Hepatocyte (in vitro differentiated cells): Measurements from ENCODE around the gene GSC2. TPM values are rescaled to one million over a fixed set of nuclear protein-coding genes. Genes with fewer than 3 reads are reported as not detected.
"Not testable (repeated sequence)": the region's sequence is repeated elsewhere in the genome, so short reads cannot be mapped to it uniquely, and the experiment has no call there.

Experiments
- DNase-seq: peaks from one replicate; pipeline ENCODE4 v3.0.0-alpha.2; 2016; ENCODE audit warnings: low spot score
- H2AFZ ChIP-seq: fragments of 200-600 bp; sonication (generic); 2 replicates; pipeline ENCODE4 v1.6.0; 2016; ENCODE audit warnings: antibody characterized with exemption, mild to moderate bottlenecking
- H3K27ac ChIP-seq: fragments of 200-600 bp; sonication (generic); 2 replicates; pipeline ENCODE4 v1.5.1; 2016; ENCODE audit warnings: mild to moderate bottlenecking
- H3K27me3 ChIP-seq: fragments of 200-600 bp; sonication (generic); 2 replicates; pipeline ENCODE4 v1.6.1; 2016
- H3K36me3 ChIP-seq: fragments of 200-600 bp; sonication (generic); replicated peaks from 2 replicates; pipeline ENCODE4 v1.5.1; 2016; ENCODE audit warnings: low read depth; ENCODE audit not compliant: insufficient read depth
- H3K4me1 ChIP-seq: fragments of 200-600 bp; sonication (generic); 2 replicates; pipeline ENCODE4 v1.5.1; 2016; ENCODE audit warnings: mild to moderate bottlenecking, moderate library complexity; ENCODE audit not compliant: insufficient read depth
- H3K4me2 ChIP-seq: fragments of 200-600 bp; sonication (generic); 2 replicates; pipeline ENCODE4 v1.6.0; 2016
- H3K4me3 ChIP-seq: fragments of 200-600 bp; sonication (generic); 2 replicates; pipeline ENCODE4 v1.5.1; 2016; ENCODE audit warnings: mild to moderate bottlenecking
- H3K79me2 ChIP-seq: fragments of 200-600 bp; sonication (generic); 2 replicates; pipeline ENCODE4 v1.6.0; 2017; ENCODE audit warnings: mild to moderate bottlenecking
- H3K9me2 ChIP-seq: fragments of 200-600 bp; sonication (generic); replicated peaks from 2 replicates; pipeline ENCODE4 v1.6.0; 2017; ENCODE audit warnings: mild to moderate bottlenecking; ENCODE audit not compliant: insufficient read depth
- H3K9me3 ChIP-seq: fragments of 200-600 bp; sonication (generic); 2 replicates; pipeline ENCODE4 v1.5.1; 2016; ENCODE audit warnings: low read depth, mild to moderate bottlenecking
- H4K20me1 ChIP-seq: fragments of 200-600 bp; sonication (generic); 2 replicates; pipeline ENCODE4 v1.6.0; 2016; ENCODE audit warnings: mild to moderate bottlenecking; ENCODE audit not compliant: insufficient read depth, poor library complexity, severe bottlenecking
- CTCF ChIP-seq: fragments of 200-600 bp; sonication (generic); IDR thresholded peaks from 2 replicates; pipeline ENCODE4 v1.5.1; 2016; ENCODE audit warnings: antibody characterized with exemption, mild to moderate bottlenecking; ENCODE audit not compliant: poor library complexity
- EZH2 ChIP-seq: fragments of 200-600 bp; sonication (generic); IDR thresholded peaks from 2 replicates; pipeline ENCODE4 v1.6.1; 2016; ENCODE audit warnings: antibody characterized with exemption, mild to moderate bottlenecking, borderline replicate concordance
- EZH2phosphoT487 ChIP-seq: fragments of 200-600 bp; sonication (generic); IDR thresholded peaks from one replicate; pipeline ENCODE4 v1.6.1; 2018; ENCODE audit warnings: antibody characterized with exemption, mild to moderate bottlenecking, low read depth, moderate library complexity; ENCODE audit not compliant: unreplicated experiment, severe bottlenecking
- WGBS: methylation state at CpG from one replicate; pipeline ENCODE4 v1.1.6; 2016; ENCODE audit warnings: low lambda C conversion rate; ENCODE audit errors: missing lambda C conversion rate; 5-methylcytosine and 5-hydroxymethylcytosine counted together
- polyA plus RNA-seq: library from polyadenylated mRNA; unstranded; fragments of >200 nt; fragmentation: Nextera tagmentation; extraction: Ambion mirVana; gene quantifications from 2 replicates; pipeline ENCODE4 v1.2.1, GENCODE V29; 2016
- total RNA-seq: library from RNA; depleted of rRNA; stranded (reverse); fragments of >200 nt; gene quantifications from 2 replicates; pipeline ENCODE4 v1.2.3, GENCODE V29; 2014

GSC2 gene
- total and polyA plus RNA-seq, 2 experiments from 2014 or later, result not detected

DNA sequence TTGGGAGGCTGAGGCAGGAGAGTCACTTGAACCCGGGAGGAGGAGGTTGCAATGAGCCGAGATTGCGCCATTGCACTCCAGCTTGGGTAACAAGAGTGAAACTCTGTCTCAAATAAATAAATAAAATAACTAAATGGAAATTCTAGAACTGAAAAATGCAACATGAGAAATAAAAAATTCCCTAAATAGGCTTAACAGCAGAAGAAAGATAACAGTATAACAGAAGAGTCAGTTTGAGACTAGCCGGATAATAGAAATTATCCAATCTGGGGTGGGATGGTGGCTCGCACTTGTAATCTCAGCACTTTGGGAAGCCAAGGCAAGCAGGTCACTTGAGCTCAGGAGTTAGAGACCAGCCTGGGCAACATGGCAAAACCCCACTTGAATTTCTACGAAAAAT lies 14.3 kb upstream of the GSC2 start:
- no peak for TF ChIP-seq EZH2phosphoT487
- no peak for TF ChIP-seq EZH2
- TF ChIP-seq CTCF, result no peak
- no peaks in the 10 kb centered on the region for H4K20me1 ChIP-seq
- no peaks in the 10 kb centered on the region for H3K4me1 ChIP-seq
- H3K4me2 ChIP-seq, result no peak overlapping the region
- no peaks in the 10 kb centered on the region for H3K9me2 ChIP-seq
- H3K4me3 ChIP-seq, result no peak overlapping the region
- no peaks in the 10 kb centered on the region for H3K36me3 ChIP-seq
- H3K9me3 ChIP-seq, result no peaks in the 10 kb centered on the region
- no peaks in the 10 kb centered on the region for H3K79me2 ChIP-seq
- 91% methylated on average over 6 of the region's 6 CpGs for WGBS
- no peak overlapping the region for H2AFZ ChIP-seq
- DNase-seq, result no peak
- H3K27me3 ChIP-seq, result peaks cover 33% of the 10 kb centered on the region
- no peak overlapping the region for H3K27ac ChIP-seq

DNA sequence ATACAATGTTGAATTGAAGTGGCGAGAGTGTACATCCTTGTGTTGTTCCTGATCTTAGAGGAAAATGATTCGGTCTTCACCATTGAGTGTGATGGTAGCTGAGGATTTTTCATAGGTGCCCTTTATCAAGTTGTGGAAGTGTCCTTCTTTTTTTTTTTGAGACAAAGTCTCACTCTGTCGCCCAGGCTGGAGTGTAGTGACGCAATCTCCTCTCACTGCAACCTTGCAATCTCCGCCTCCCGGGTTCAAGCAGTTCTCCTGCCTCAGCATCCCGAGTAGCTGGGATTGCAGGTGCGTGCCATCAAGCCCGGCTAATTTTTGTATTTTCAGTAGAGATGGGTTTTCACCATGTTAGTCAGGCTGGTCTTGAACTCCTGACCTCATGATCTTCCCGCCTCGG lies 8.6 kb upstream of the GSC2 start:
- H3K36me3 ChIP-seq, result not testable (repeated sequence)

DNA sequence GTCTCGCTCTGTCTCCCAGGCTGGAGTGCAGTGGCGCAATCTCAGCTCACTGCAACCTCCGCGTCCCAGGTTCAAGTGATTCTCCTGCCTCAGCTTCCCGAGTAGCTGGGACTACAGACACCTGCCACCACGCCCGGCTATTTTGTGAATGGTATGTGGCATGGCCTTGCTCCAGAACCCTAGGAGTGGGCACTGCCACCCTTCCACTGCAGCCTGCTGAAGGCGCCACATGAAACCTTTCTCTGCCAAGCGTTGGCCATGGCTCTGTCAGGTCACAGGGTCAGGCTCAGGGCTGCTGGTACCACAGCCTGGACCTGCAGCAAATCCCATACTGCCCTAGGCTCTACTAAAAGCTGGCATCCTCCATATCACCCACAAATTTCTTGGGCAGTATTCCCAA lies 6.0 kb upstream of the GSC2 start:
- H3K4me3 ChIP-seq, H3K36me3 ChIP-seq, H3K9me2 ChIP-seq, H3K4me2 ChIP-seq, H3K9me3 ChIP-seq, H3K27ac ChIP-seq, H3K4me1 ChIP-seq, DNase-seq, H3K79me2 ChIP-seq, H2AFZ ChIP-seq, H4K20me1 ChIP-seq: not testable (repeated sequence)
- WGBS, result 89% methylated on average over 9 of the region's 9 CpGs
- H3K27me3 ChIP-seq, result peaks cover 25% of the 10 kb centered on the region

More for the DNA sequence above, 8.6 kb upstream of the GSC2 start:
- H2AFZ ChIP-seq, H3K79me2 ChIP-seq, H3K9me3 ChIP-seq, H3K27ac ChIP-seq, H3K27me3 ChIP-seq, H3K4me2 ChIP-seq, H3K9me2 ChIP-seq, H3K4me1 ChIP-seq, H3K4me3 ChIP-seq, DNase-seq, H4K20me1 ChIP-seq: not testable (repeated sequence)
- WGBS, result 89% methylated on average over 11 of the region's 11 CpGs

DNA sequence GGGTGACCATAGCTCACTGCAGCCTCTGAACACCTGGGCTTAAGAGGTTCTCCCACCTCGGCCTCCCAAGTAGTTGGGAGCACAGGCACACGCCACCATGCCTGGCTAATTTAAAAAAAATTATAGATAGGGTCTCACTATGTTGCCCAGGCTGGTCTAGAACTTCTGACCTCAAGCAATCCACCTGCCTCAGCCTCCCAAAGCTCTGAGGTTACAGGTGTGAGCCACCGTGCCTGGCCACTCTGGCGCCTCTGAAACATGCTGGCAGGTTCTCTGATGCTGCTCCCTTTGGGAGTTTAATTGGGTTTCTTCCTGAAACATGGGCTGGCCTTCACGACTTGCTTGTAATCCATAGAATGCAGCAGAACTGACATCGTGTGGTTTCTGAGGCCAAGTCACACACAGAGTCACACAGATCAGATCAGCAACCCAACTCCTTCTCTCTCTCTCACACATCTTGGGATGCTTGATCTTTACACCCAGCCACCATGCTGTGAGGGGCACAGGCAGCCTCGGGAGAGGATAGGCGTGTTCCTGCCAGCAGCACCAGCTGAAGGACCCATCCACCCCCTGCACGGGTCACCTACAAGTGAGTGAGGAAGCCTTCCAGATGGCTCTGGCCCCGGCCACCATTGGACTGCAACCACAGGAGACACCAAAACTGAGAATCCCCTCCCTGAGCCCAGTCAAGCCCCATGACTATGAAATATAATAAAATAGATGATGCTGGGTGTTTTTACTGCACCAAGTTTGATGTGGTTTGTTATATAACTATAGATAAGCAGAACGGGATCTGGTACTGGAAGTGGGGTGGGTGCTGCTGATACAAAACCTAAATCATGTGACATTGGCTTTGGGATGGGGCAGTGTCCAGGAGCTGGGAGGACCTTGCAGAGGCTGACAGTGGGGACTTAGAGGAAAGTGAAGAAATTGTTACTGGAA lies 3.1 kb upstream of the GSC2 start:
- Histone ChIP-seq H3K9me3 (no peaks in the 10 kb centered on the region), H3K9me2 (no peaks in the 10 kb centered on the region)
- DNase-seq, result peak; percentile 2

More for the DNA sequence above, 3.1 kb upstream of the GSC2 start:
- TF ChIP-seq CTCF, result no peak
- TF ChIP-seq EZH2phosphoT487, result no peak
- TF ChIP-seq EZH2, result no peak
- Histone ChIP-seq H3K4me1 (no peaks in the 10 kb centered on the region), H3K36me3 (no peaks in the 10 kb centered on the region), H3K27me3 (peaks cover 46% of the 10 kb centered on the region), H3K4me2 (no peak overlapping the region), H4K20me1 (no peaks in the 10 kb centered on the region), H3K4me3 (no peak overlapping the region), H2AFZ (no peak overlapping the region), H3K27ac (no peak overlapping the region), H3K79me2 (no peaks in the 10 kb centered on the region)
- 74% methylated on average over 11 of the region's 11 CpGs for WGBS
